DOHH2 (cell line): Measurements from ENCODE around the gene GPR55.

Experiments used
- CTCF ChIP-seq: fragments of 200-600 bp; sonication (generic); IDR thresholded peaks from one replicate; pipeline ENCODE4 v1.5.1; 2014; ENCODE audit warnings: antibody characterized with exemption, mild to moderate bottlenecking, low read depth, low read length; ENCODE audit not compliant: poor library complexity, severe bottlenecking
- EZH2phosphoT487 ChIP-seq: fragments of 200-600 bp; sonication (generic); IDR thresholded peaks from 2 replicates; pipeline ENCODE4 v1.6.1; 2017; ENCODE audit warnings: borderline replicate concordance, mild to moderate bottlenecking, antibody characterized with exemption, low read length, moderate library complexity, mixed read lengths

GRCh38 chr2:230909841-230910545, 15.0 kb downstream of the GPR55 start:
- TF ChIP-seq CTCF (no peak), EZH2phosphoT487 (no peak)
